HCT116 (cell line): ENCODE data around the gene ZNF358. TPM values are rescaled to one million over a fixed set of nuclear protein-coding genes. Genes with fewer than 3 reads are reported as not detected.
A peak's percentile ranks its signal among the peaks of the same experiment; 100 is the strongest.

Experiments
- ATAC-seq: fragments of 200-7000 bp; cut with Tn5 transposase; 2 replicates; pipeline ENCODE4 v1.9.1; 2020; ENCODE audit warnings: mild to moderate bottlenecking, moderate library complexity
- BruUV-seq: library from RNA; stranded (reverse); fragments of 400-500 nt; replicated peaks from 2 replicates; lab custom pipeline; 2021; lab: Mats Ljungman, UMichigan
- CTCF ChIA-PET: fragments of 300-600 bp; sonication (Branson Sonifier 250); formaldehyde crosslinking; loops from one replicate; lab custom pipeline; 2021; ENCODE audit warnings: antibody characterized with exemption; lab: Charles Lee
- POLR2A ChIA-PET: fragments of 300-600, 350-600 bp; sonication (Branson Sonifier 250); formaldehyde crosslinking; loops from one replicate; lab custom pipeline; 2021; ENCODE audit warnings: antibody characterized with exemption; lab: Charles Lee
- RAD21 ChIA-PET, 2 experiments: fragments of 300-600 bp; sonication (Branson Sonifier 250); formaldehyde crosslinking; loops; one replicate each; lab custom pipeline; 2023; ENCODE audit warnings: low total read pairs in 2 of 2; ENCODE audit not compliant: uncharacterized antibody in 2 of 2, unreplicated experiment in 2 of 2, low non-redundant PET in 1 of 2; lab: Charles Lee
- DNase-seq: peaks from one replicate; pipeline ENCODE4 v3.0.0-alpha.2; 2010; ENCODE audit warnings: low read depth, low spot score
- H2AFZ ChIP-seq: fragments of 200-600 bp; shearing (Covaris generic), sonication (generic); 2 replicates; pipeline ENCODE4 v1.6.1; 2017; ENCODE audit warnings: low read depth, mixed run types, mixed read lengths, antibody characterized with exemption, low read length; ENCODE audit not compliant: poor library complexity, severe bottlenecking
- H3K27ac ChIP-seq: 2 replicates; pipeline ENCODE4 v1.5.1; 2012; ENCODE audit warnings: low read depth, low read length
- H3K27me3 ChIP-seq: fragments of 200-600 bp; sonication (generic); 2 replicates; pipeline ENCODE4 v1.6.1; 2016; ENCODE audit warnings: mixed run types, low read length, mixed read lengths; ENCODE audit not compliant: insufficient read depth
- H3K36me3 ChIP-seq, 2 experiments: fragments of 200-500 bp in 1 of 2; fragments of 200-600 bp in 1 of 2; sonication (Bioruptor generic) in 1 of 2; sonication (generic) in 1 of 2; 2 replicates each; pipeline versions ENCODE4 v1.5.1 to v1.6.1; 2014 to 2016; ENCODE audit warnings: low read length in 2 of 2, inconsistent platforms in 1 of 2, mixed read lengths in 1 of 2, mixed run types in 1 of 2; ENCODE audit not compliant: insufficient read depth in 2 of 2, control insufficient read depth in 1 of 2
- H3K4me1 ChIP-seq, 2 experiments: fragments of 200-600 bp in 1 of 2; sonication (generic) in 1 of 2; 2 replicates each; pipeline versions ENCODE4 v1.5.1 to v1.6.1; 2012 to 2017; ENCODE audit warnings: low read length in 2 of 2, inconsistent platforms in 1 of 2, mild to moderate bottlenecking in 1 of 2, mixed read lengths in 1 of 2, mixed run types in 1 of 2, moderate library complexity in 1 of 2; ENCODE audit not compliant: insufficient read depth in 2 of 2, control insufficient read depth in 1 of 2
- H3K4me2 ChIP-seq: fragments of 200-600 bp; sonication (generic); 2 replicates; pipeline ENCODE4 v1.6.1; 2017; ENCODE audit warnings: mixed run types, low read length, mixed read lengths
- H3K4me3 ChIP-seq, 2 experiments: fragments of 200-600 bp in 1 of 2; sonication (generic) in 1 of 2; replicated peaks in 1 of 2; 2 replicates each; pipeline ENCODE4 v1.5.1; 2011 to 2016; ENCODE audit warnings: low read length in 2 of 2, control low read depth in 1 of 2, low read depth in 1 of 2, mild to moderate bottlenecking in 1 of 2, mixed read lengths in 1 of 2, mixed run types in 1 of 2
- H3K79me2 ChIP-seq: fragments of 200-600 bp; sonication (generic); 2 replicates; pipeline ENCODE4 v1.6.1; 2017; ENCODE audit warnings: mild to moderate bottlenecking, mixed run types, low read length, moderate library complexity, mixed read lengths; ENCODE audit not compliant: insufficient read depth
- H3K9ac ChIP-seq: fragments of 200-600 bp; sonication (generic); 2 replicates; pipeline ENCODE4 v1.6.1; 2016; ENCODE audit warnings: low read length, mixed read lengths
- H3K9me2 ChIP-seq: fragments of 200-600 bp; sonication (generic), shearing (Covaris generic); 2 replicates; pipeline ENCODE4 v1.6.1; 2017; ENCODE audit warnings: mixed run types, mild to moderate bottlenecking, moderate library complexity; ENCODE audit not compliant: insufficient read depth
- H3K9me3 ChIP-seq, 2 experiments: fragments of 200-500 bp in 1 of 2; fragments of 200-600 bp in 1 of 2; sonication (Bioruptor generic) in 1 of 2; sonication (generic) in 1 of 2; 2 replicates each; pipeline ENCODE4 v1.6.1; 2014 to 2017; ENCODE audit warnings: low read length in 2 of 2, mixed read lengths in 2 of 2, inconsistent platforms in 1 of 2, low read depth in 1 of 2, mild to moderate bottlenecking in 1 of 2, mixed run types in 1 of 2, moderate library complexity in 1 of 2; ENCODE audit not compliant: control insufficient read depth in 1 of 2, insufficient read depth in 1 of 2
- H4K20me1 ChIP-seq: fragments of 200-600 bp; sonication (generic), shearing (Covaris generic); 2 replicates; pipeline ENCODE4 v1.6.1; 2017; ENCODE audit warnings: mixed run types, mild to moderate bottlenecking, moderate library complexity; ENCODE audit not compliant: insufficient read depth
- CBX3 ChIP-seq: IDR thresholded peaks from 2 replicates; pipeline ENCODE4 v1.6.1; 2012; ENCODE audit warnings: low read depth
- EZH2phosphoT487 ChIP-seq: fragments of 200-600 bp; IDR thresholded peaks from 2 replicates; pipeline ENCODE4 v1.6.1; 2018; ENCODE audit warnings: antibody characterized with exemption, borderline replicate concordance
- SRF ChIP-seq: IDR thresholded peaks from 2 replicates; pipeline ENCODE4 v1.6.1; 2012; ENCODE audit warnings: low read depth
- YY1 ChIP-seq: IDR thresholded peaks from 2 replicates; pipeline ENCODE4 v1.6.1; 2011; ENCODE audit warnings: low read length, low read depth, moderate library complexity, mild to moderate bottlenecking; ENCODE audit not compliant: insufficient replicate concordance; ENCODE audit errors: extremely low read depth
- ZNF274 ChIP-seq: fragments of 200-500 bp; sonication (Bioruptor generic); IDR thresholded peaks from 2 replicates; pipeline ENCODE4 v1.6.1; 2014; ENCODE audit warnings: mild to moderate bottlenecking, low read depth, low read length, inconsistent platforms
- intact Hi-C: fragments of 100-400 bp; cut with micrococcal nuclease; formaldehyde crosslinking; loops from 2 replicates; pipeline ENCODE4 v1.10.0; 2022
- total RNA-seq: library from RNA; stranded (reverse); gene quantifications from one replicate; pipeline ENCODE4 v1.2.1, GENCODE V29; 2021; ENCODE audit not compliant: unreplicated experiment

The ZNF358 gene
- total RNA-seq, 1 experiment from 2014 or later, result 20.7 TPM

DNA sequence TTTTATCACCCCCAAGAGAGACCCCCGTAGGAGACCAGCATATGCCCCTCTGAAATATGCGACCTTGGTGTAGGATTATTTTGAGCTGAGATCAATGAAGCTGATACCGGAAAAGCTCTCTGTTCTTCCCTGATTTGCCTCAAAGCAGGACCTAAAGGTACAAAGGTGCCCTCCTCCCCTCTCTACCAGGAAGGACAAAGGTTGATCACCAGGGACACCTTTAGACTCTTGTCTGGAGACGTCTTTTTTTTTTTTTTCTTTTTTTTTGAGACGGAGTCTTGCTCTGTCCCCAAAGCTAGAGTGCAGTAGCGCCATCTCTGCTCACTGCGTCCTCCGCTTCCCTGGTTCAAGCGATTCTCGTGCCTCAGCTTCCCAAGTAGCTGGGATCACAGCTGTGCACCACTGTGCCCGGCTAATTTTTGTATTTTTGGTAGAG, 26.3 kb upstream of the ZNF358 start:
- H3K27ac ChIP-seq, result peak overlapping the region; percentile 59; the same call in 1 of the 2 replicates
- no peak for TF ChIP-seq EZH2phosphoT487
- TF ChIP-seq SRF, result no peak
- TF ChIP-seq ZNF274, result no peak
- no peak overlapping the region for H3K4me3 ChIP-seq
- H3K27me3 ChIP-seq, result no peaks in the 10 kb centered on the region
- DNase-seq (no peak), ATAC-seq (no peak)
- no peaks in the 10 kb centered on the region for H3K9me3 ChIP-seq
- POLR2A ChIA-PET, result interaction anchor here (1.6 kb wide), 1 partner anchor 16 kb away, joined by 6 read pairs; no protein-coding TSS in a partner anchor
- no peaks in the 10 kb centered on the region for H3K79me2 ChIP-seq
- peaks cover 13 to 30% of the 10 kb centered on the region in 2 experiments for H3K4me1 ChIP-seq
- CTCF ChIA-PET, result no interaction called here
- peak overlapping the region; percentile 74 for H3K9ac ChIP-seq
- no peaks in the 10 kb centered on the region for H4K20me1 ChIP-seq
- BruUV-seq, result no TSS peak
- intact Hi-C loops, result no loop called here
- H3K36me3 ChIP-seq, result no peaks in the 10 kb centered on the region
- H2AFZ ChIP-seq, result no peak overlapping the region
- RAD21 ChIA-PET, result interaction anchor here in 1 of 2 experiments (0.5 kb wide), 1 partner anchor 86 kb away, joined by 4 read pairs; no protein-coding TSS in a partner anchor
- peak overlapping the region; percentile 70 for H3K4me2 ChIP-seq
- H3K9me2 ChIP-seq, result no peaks in the 10 kb centered on the region

- TF ChIP-seq YY1 (no peak), CBX3 (0 out of 2 replicates have a peak, but pooled peaks have one; percentile 22)
- TF ChIP-seq, all 23 proteins: peak for 1
- DNase-seq (no peak), ATAC-seq (no peak)
- ChIA-PET CTCF (no interaction called here), RAD21 (no interaction called here), POLR2A (no interaction called here)
- BruUV-seq, result no TSS peak
- Histone ChIP-seq H3K79me2 (no peaks in the 10 kb centered on the region), H4K20me1 (no peaks in the 10 kb centered on the region), H3K9me3 (no peaks in the 10 kb centered on the region), H3K9me2 (no peaks in the 10 kb centered on the region), H3K4me1 (peaks cover 13 to 30% of the 10 kb centered on the region in 2 experiments), H3K9ac (no peak overlapping the region), H3K36me3 (no peaks in the 10 kb centered on the region), H3K27me3 (no peaks in the 10 kb centered on the region), H3K4me2 (no peak overlapping the region), H2AFZ (no peak overlapping the region), H3K27ac (no peak overlapping the region), H3K4me3 (no peak overlapping the region)
- intact Hi-C loops, result no loop called here
Observed at GRCh38 chr19:7492142-7492541, 23.8 kb upstream of the ZNF358 start.
